Endothelial cell of umbilical vein (primary cell): ENCODE measurements around the gene SPRED2. TPM values are rescaled to one million over a fixed set of nuclear protein-coding genes. Genes with fewer than 3 reads are reported as not detected.

Experiments
- BruUV-seq: library from RNA; stranded (reverse); fragments of 400-500 nt; replicated peaks from 2 replicates; lab custom pipeline; 2021; lab: Mats Ljungman, UMichigan
- CTCF ChIA-PET: fragments of 300-600, 350-600 bp; sonication (Branson Sonifier 250); formaldehyde crosslinking; loops from one replicate; lab custom pipeline; 2021; ENCODE audit warnings: antibody characterized with exemption, inconsistent platforms; lab: Charles Lee
- POLR2A ChIA-PET: fragments of 300-600, 350-600 bp; sonication (Branson Sonifier 250); formaldehyde crosslinking; loops from one replicate; lab custom pipeline; 2021; ENCODE audit warnings: antibody characterized with exemption, inconsistent platforms; lab: Charles Lee
- DNase-seq: peaks from one replicate; pipeline ENCODE4 v3.0.0-alpha.2; 2011; ENCODE audit warnings: low read depth, low spot score
- FAIRE-seq: peaks from 2 replicates; lab custom pipeline; 2011; peaks lifted over from hg19 to GRCh38; lab: Jason Lieb, UNC
- H2AFZ ChIP-seq: 2 replicates; pipeline ENCODE4 v1.6.0; 2012; ENCODE audit warnings: low read depth, low read length, control low read depth, inconsistent platforms
- H3K27ac ChIP-seq: 2 replicates; pipeline ENCODE4 v1.5.1; 2011; ENCODE audit warnings: low read depth, mild to moderate bottlenecking, control low read depth, low read length, moderate library complexity; ENCODE audit not compliant: insufficient read depth
- H3K27me3 ChIP-seq, 2 experiments: 2 replicates each; pipeline versions ENCODE4 v1.6.0 to v1.6.1; 2011; ENCODE audit warnings: low read length in 2 of 2, mixed read lengths in 1 of 2; ENCODE audit not compliant: control insufficient read depth in 2 of 2, insufficient read depth in 2 of 2
- H3K36me3 ChIP-seq, 2 experiments: 2 replicates in 1 of 2; 3 replicates in 1 of 2; pipeline ENCODE4 v1.5.1; 2011; ENCODE audit warnings: low read length in 2 of 2, mild to moderate bottlenecking in 1 of 2, moderate library complexity in 1 of 2; ENCODE audit not compliant: control insufficient read depth in 2 of 2, insufficient read depth in 2 of 2; ENCODE audit errors: extremely low read depth in 1 of 2
- H3K4me1 ChIP-seq: 3 replicates; pipeline ENCODE4 v1.5.1; 2011; ENCODE audit warnings: mild to moderate bottlenecking, low read length; ENCODE audit not compliant: control insufficient read depth, insufficient read depth; ENCODE audit errors: extremely low read depth
- H3K4me2 ChIP-seq: 2 replicates; pipeline ENCODE4 v1.6.1; 2011; ENCODE audit warnings: low read length, control low read depth, mixed read lengths; ENCODE audit not compliant: insufficient read depth
- H3K4me3 ChIP-seq, 3 experiments: fragments of 200-600 bp in 1 of 3; sonication (generic), shearing (Covaris generic) in 1 of 3; replicated peaks in 1 of 3; 2 replicates each; pipeline ENCODE4 v1.5.1; 2011 to 2016; ENCODE audit warnings: control low read depth in 3 of 3, low read length in 3 of 3, mild to moderate bottlenecking in 2 of 3, inconsistent platforms in 1 of 3, low read depth in 1 of 3, moderate library complexity in 1 of 3; ENCODE audit not compliant: insufficient read depth in 1 of 3
- H3K79me2 ChIP-seq: 2 replicates; pipeline ENCODE4 v1.6.0; 2012; ENCODE audit warnings: low read length, inconsistent platforms; ENCODE audit not compliant: control insufficient read depth, insufficient read depth
- H3K9ac ChIP-seq: replicated peaks from 2 replicates; pipeline ENCODE3; 2011; ENCODE audit warnings: low read length, control low read depth; ENCODE audit not compliant: insufficient read depth; ENCODE audit errors: extremely low read depth
- H3K9me1 ChIP-seq: replicated peaks from 3 replicates; pipeline ENCODE4 v1.6.0; 2011; ENCODE audit warnings: mild to moderate bottlenecking, low read length; ENCODE audit not compliant: control insufficient read depth, insufficient read depth; ENCODE audit errors: extremely low read depth
- H3K9me3 ChIP-seq: replicated peaks from 2 replicates; pipeline ENCODE4 v1.5.1; 2012; ENCODE audit warnings: low read length, inconsistent platforms; ENCODE audit not compliant: control insufficient read depth, insufficient read depth
- H4K20me1 ChIP-seq: replicated peaks from 2 replicates; pipeline ENCODE3; 2011; ENCODE audit warnings: mild to moderate bottlenecking, low read length; ENCODE audit not compliant: control insufficient read depth, insufficient read depth; ENCODE audit errors: extremely low read depth
- EZH2 ChIP-seq: IDR thresholded peaks from 2 replicates; pipeline ENCODE4 v1.6.1; 2012; ENCODE audit warnings: borderline replicate concordance, low read depth, mild to moderate bottlenecking, moderate library complexity, low read length, inconsistent platforms; ENCODE audit not compliant: severe bottlenecking
- FOS ChIP-seq: IDR thresholded peaks from 2 replicates; pipeline ENCODE4 v1.6.1; 2011; ENCODE audit warnings: mild to moderate bottlenecking, low read length, moderate library complexity, borderline replicate concordance; ENCODE audit not compliant: insufficient read depth
- GATA2 ChIP-seq: IDR thresholded peaks from 2 replicates; pipeline ENCODE4 v1.7.0; 2011; ENCODE audit warnings: low read depth, mild to moderate bottlenecking, moderate library complexity, mixed read lengths, low read length; ENCODE audit not compliant: insufficient read length, insufficient read depth
- JUN ChIP-seq: IDR thresholded peaks from 2 replicates; pipeline ENCODE4 v1.6.1; 2011; ENCODE audit warnings: borderline replicate concordance, low read depth; ENCODE audit not compliant: insufficient read length, insufficient read depth
- MAX ChIP-seq: IDR thresholded peaks from 2 replicates; pipeline ENCODE4 v1.6.1; 2011; ENCODE audit not compliant: insufficient read depth, insufficient read length
- MYC ChIP-seq: IDR thresholded peaks from one replicate; pipeline ENCODE4 v1.6.1; 2011; ENCODE audit warnings: mild to moderate bottlenecking, low read depth, low read length
- POLR2A ChIP-seq: IDR thresholded peaks from 2 replicates; pipeline ENCODE4 v1.6.1; 2012; ENCODE audit warnings: low read depth, mild to moderate bottlenecking, control low read depth, low read length
- POLR2AphosphoS5 ChIP-seq: IDR thresholded peaks from 2 replicates; pipeline ENCODE4 v1.6.1; 2012; ENCODE audit warnings: low read depth, mild to moderate bottlenecking, control low read depth, low read length, moderate library complexity; ENCODE audit not compliant: insufficient read depth
- dilution Hi-C: fragments of 300-500 bp; cut with MboI; formaldehyde crosslinking; loops from one replicate; pipeline ENCODE4 v1.15.0; 2019; ENCODE audit warnings: low sequenced_read_pairs; ENCODE audit not compliant: extremely low pct_ligation_motif_present
- intact Hi-C: fragments of 100-400 bp; cut with micrococcal nuclease; formaldehyde crosslinking; loops from one replicate; pipeline ENCODE4 v1.10.0; 2022
- polyA plus RNA-seq, 4 experiments: library from polyadenylated mRNA; depleted of rRNA in 3 of 4; stranded (reverse) in 3 of 4; unstranded in 1 of 4; fragments of >200 nt; gene quantifications; 2 replicates each; pipeline versions ENCODE4 v1.2.1 to v1.2.3, GENCODE V29; 2011 to 2012; ENCODE audit warnings: missing spikeins in 1 of 4
- total RNA-seq: library from RNA; stranded (reverse); gene quantifications from 2 replicates; pipeline ENCODE4 v1.2.3, GENCODE V29; 2021
- TF ChIP-seq, protein P1 (sequence below), 2 donors: IDR thresholded peaks; 1 replicate in 1 of 2; 2 replicates in 1 of 2; pipeline ENCODE4 v1.5.1; 2011; ENCODE audit warnings: low read length in 2 of 2, mild to moderate bottlenecking in 2 of 2, moderate library complexity in 2 of 2, control low read depth in 1 of 2, inconsistent platforms in 1 of 2, low read depth in 1 of 2; ENCODE audit not compliant: insufficient read depth in 1 of 2; ENCODE audit errors: extremely low read depth in 1 of 2

The SPRED2 gene
- total and polyA plus RNA-seq, 2 donors (not counting 3 experiments of a cell fraction or from before 2014, with no cell fraction given): 3.6 to 9.6 TPM

DNA sequence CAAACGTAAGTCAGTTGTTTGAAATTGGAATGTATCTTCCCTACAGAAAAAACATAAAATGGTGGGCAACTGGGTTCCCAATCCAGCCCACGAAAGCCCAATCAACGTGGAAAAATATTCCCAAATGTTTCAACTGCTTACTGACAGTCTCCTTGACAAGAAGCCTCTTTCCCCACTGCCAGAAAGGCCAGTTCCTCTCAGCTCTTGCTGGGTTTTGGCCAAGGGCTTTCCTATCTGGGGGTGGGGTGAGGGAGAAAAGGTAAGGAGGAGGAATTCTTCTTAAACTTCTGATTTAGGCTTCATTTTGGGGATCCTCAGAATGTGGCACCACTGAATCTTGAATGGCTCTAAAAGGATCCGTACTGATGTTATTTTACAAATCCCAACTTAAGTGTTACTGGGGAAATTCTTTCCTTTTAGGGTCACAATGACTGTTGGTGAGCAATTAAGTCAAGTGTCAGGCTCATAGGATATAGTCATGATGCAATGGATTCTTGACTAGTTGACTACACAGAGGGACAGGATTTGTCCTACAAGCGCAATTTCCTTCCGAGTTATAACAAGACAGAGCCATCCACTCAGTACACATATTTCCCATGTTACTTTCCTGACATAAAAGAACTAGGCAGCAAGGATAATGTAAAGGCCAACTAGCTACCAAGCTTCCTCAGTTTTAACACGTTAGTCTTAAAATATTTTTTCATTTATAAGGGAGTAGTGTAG lies 73.6 kb downstream of the SPRED2 start:
- no peak for TF ChIP-seq POLR2AphosphoS5
- no TSS peak for BruUV-seq
- Histone ChIP-seq H3K9ac (no peak overlapping the region), H3K27me3 (peaks cover 1 to 2% of the 10 kb centered on the region in 2 experiments), H2AFZ (no peak overlapping the region), H3K27ac (no peak overlapping the region), H3K9me1 (no peaks in the 10 kb centered on the region), H3K79me2 (no peaks in the 10 kb centered on the region), H3K9me3 (no peaks in the 10 kb centered on the region), H3K4me1 (no peaks in the 10 kb centered on the region), H4K20me1 (peaks cover 2% of the 10 kb centered on the region), H3K36me3 (no peaks in the 10 kb centered on the region), H3K4me2 (no peak overlapping the region), H3K4me3 (no peak overlapping the region)
- CTCF ChIA-PET: no interaction called here
- dilution Hi-C loops: no loop called here
- intact Hi-C loops: no loop called here
- FAIRE-seq: no peak
- DNase-seq: no peak
- POLR2A ChIA-PET: no interaction called here

- intact Hi-C loops (no loop called here), dilution Hi-C loops (no loop called here)
- Histone ChIP-seq H3K4me2 (no peak overlapping the region), H2AFZ (no peak overlapping the region), H3K27me3 (peaks cover 1 to 2% of the 10 kb centered on the region in 2 experiments), H3K36me3 (no peaks in the 10 kb centered on the region), H3K9ac (no peak overlapping the region), H3K9me3 (no peaks in the 10 kb centered on the region), H3K4me1 (no peaks in the 10 kb centered on the region), H3K79me2 (no peaks in the 10 kb centered on the region), H4K20me1 (peaks cover 2% of the 10 kb centered on the region), H3K27ac (no peak overlapping the region), H3K9me1 (no peaks in the 10 kb centered on the region), H3K4me3 (no peak overlapping the region)
- no TSS peak for BruUV-seq
- DNase-seq (no peak), FAIRE-seq (no peak)
- no peak for TF ChIP-seq MAX
- TF ChIP-seq POLR2AphosphoS5: no peak
- no peak for TF ChIP-seq POLR2A
- no peak for TF ChIP-seq EZH2
- TF ChIP-seq, protein P1, sequence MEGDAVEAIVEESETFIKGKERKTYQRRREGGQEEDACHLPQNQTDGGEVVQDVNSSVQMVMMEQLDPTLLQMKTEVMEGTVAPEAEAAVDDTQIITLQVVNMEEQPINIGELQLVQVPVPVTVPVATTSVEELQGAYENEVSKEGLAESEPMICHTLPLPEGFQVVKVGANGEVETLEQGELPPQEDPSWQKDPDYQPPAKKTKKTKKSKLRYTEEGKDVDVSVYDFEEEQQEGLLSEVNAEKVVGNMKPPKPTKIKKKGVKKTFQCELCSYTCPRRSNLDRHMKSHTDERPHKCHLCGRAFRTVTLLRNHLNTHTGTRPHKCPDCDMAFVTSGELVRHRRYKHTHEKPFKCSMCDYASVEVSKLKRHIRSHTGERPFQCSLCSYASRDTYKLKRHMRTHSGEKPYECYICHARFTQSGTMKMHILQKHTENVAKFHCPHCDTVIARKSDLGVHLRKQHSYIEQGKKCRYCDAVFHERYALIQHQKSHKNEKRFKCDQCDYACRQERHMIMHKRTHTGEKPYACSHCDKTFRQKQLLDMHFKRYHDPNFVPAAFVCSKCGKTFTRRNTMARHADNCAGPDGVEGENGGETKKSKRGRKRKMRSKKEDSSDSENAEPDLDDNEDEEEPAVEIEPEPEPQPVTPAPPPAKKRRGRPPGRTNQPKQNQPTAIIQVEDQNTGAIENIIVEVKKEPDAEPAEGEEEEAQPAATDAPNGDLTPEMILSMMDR (IDR thresholded peaks at IDR 0.05; ENCODE audit: extremely low read depth in 1 of 2, insufficient read depth in 1 of 2, low read depth in 1 of 2, low read length in 2 of 2): no peak
- no peak for TF ChIP-seq GATA2
- no peak for TF ChIP-seq FOS
- TF ChIP-seq JUN: no peak
- no peak for TF ChIP-seq MYC
- POLR2A ChIA-PET: no interaction called here
- CTCF ChIA-PET: interaction anchor here (1.2 to 1.3 kb wide), 2 partner anchors 9 to 10 kb away, joined by 3 read pairs; no protein-coding TSS in a partner anchor
These were observed 74.5 kb downstream of the SPRED2 start for GRCh38 chr2:65357959-65358294.
